Measurements from ENCODE around the gene TOX2. TPM values are rescaled to one million over a fixed set of nuclear protein-coding genes. Genes with fewer than 3 reads are reported as not detected.

Gene TOX2
- total RNA-seq, 1 donor, result 1.1 TPM

- H2AFZ ChIP-seq (ENCODE audit: low read length), result no peak overlapping the region
- H3K4me1 ChIP-seq (ENCODE audit: insufficient read depth, low read length), result no peaks in the 10 kb centered on the region
- H3K79me2 ChIP-seq (ENCODE audit: insufficient read depth, low read length), result no peaks in the 10 kb centered on the region
- H4K20me1 ChIP-seq (ENCODE audit: insufficient read depth, low read length), result no peaks in the 10 kb centered on the region
- TF ChIP-seq, protein P1, sequence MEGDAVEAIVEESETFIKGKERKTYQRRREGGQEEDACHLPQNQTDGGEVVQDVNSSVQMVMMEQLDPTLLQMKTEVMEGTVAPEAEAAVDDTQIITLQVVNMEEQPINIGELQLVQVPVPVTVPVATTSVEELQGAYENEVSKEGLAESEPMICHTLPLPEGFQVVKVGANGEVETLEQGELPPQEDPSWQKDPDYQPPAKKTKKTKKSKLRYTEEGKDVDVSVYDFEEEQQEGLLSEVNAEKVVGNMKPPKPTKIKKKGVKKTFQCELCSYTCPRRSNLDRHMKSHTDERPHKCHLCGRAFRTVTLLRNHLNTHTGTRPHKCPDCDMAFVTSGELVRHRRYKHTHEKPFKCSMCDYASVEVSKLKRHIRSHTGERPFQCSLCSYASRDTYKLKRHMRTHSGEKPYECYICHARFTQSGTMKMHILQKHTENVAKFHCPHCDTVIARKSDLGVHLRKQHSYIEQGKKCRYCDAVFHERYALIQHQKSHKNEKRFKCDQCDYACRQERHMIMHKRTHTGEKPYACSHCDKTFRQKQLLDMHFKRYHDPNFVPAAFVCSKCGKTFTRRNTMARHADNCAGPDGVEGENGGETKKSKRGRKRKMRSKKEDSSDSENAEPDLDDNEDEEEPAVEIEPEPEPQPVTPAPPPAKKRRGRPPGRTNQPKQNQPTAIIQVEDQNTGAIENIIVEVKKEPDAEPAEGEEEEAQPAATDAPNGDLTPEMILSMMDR (IDR thresholded peaks at IDR 0.05; ENCODE audit: extremely low read depth, low read depth, low read length), result no peak
- DNase-seq (ENCODE audit: insufficient read length, low spot score, missing footprints), result no peak
- H3K4me3 ChIP-seq (ENCODE audit: insufficient read depth, low read length), result no peak overlapping the region
- H3K4me2 ChIP-seq (ENCODE audit: insufficient read depth, low read length), result no peak overlapping the region
- no peak overlapping the region for H3K27ac ChIP-seq (ENCODE audit: low read depth, low read length)
- no peaks in the 10 kb centered on the region for H3K27me3 ChIP-seq (ENCODE audit: insufficient read depth, low read length)
- no peaks in the 10 kb centered on the region for H3K36me3 ChIP-seq (ENCODE audit: insufficient read depth, low read length)
- no peaks in the 10 kb centered on the region for H3K9me3 ChIP-seq (ENCODE audit: low read depth, low read length)
Observed at GRCh38 chr20:43991261-43991660, 76.6 kb downstream of the TOX2 start.

DNA sequence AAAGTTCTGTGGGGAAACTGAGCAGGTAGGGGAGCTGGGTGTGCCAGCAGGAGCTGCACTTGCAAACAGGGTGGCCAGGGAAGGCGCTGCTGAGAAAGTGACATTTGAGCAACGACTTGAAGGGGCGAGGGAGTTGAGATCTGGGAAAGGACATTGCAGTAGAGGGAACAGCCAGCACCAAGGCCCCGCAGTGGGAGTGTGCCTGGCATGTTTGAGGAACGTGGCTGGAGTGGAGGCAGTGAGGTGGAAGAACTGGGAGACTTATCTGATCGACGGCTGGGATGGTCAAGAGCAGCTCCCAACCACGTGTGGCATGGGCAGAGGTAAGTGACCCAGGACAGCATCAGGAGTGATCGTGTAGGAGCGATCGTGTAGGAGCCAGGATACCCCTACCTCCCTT is 77.3 kb downstream of the TOX2 start:
- Histone ChIP-seq H2AFZ (ENCODE audit: low read length) (no peak overlapping the region), H3K4me2 (ENCODE audit: insufficient read depth, low read length) (no peak overlapping the region), H4K20me1 (ENCODE audit: insufficient read depth, low read length) (no peaks in the 10 kb centered on the region), H3K4me3 (ENCODE audit: insufficient read depth, low read length) (no peak overlapping the region), H3K79me2 (ENCODE audit: insufficient read depth, low read length) (no peaks in the 10 kb centered on the region), H3K9me3 (ENCODE audit: low read depth, low read length) (no peaks in the 10 kb centered on the region), H3K4me1 (ENCODE audit: insufficient read depth, low read length) (no peaks in the 10 kb centered on the region), H3K27me3 (ENCODE audit: insufficient read depth, low read length) (no peaks in the 10 kb centered on the region), H3K36me3 (ENCODE audit: insufficient read depth, low read length) (no peaks in the 10 kb centered on the region), H3K27ac (ENCODE audit: low read depth, low read length) (no peak overlapping the region)
- DNase-seq (ENCODE audit: insufficient read length, low spot score, missing footprints), result no peak
- TF ChIP-seq, protein P1 (IDR thresholded peaks at IDR 0.05; ENCODE audit: extremely low read depth, low read depth, low read length), result no peak

- H2AFZ ChIP-seq (ENCODE audit: low read length), result no peak overlapping the region
- no peak overlapping the region for H3K4me3 ChIP-seq (ENCODE audit: insufficient read depth, low read length)
- DNase-seq (ENCODE audit: insufficient read length, low spot score, missing footprints), result no peak
- no peaks in the 10 kb centered on the region for H3K36me3 ChIP-seq (ENCODE audit: insufficient read depth, low read length)
- no peak overlapping the region for H3K27ac ChIP-seq (ENCODE audit: low read depth, low read length)
- no peaks in the 10 kb centered on the region for H3K79me2 ChIP-seq (ENCODE audit: insufficient read depth, low read length)
- no peaks in the 10 kb centered on the region for H3K27me3 ChIP-seq (ENCODE audit: insufficient read depth, low read length)
- H3K9me3 ChIP-seq (ENCODE audit: low read depth, low read length), result no peaks in the 10 kb centered on the region
- H3K4me1 ChIP-seq (ENCODE audit: insufficient read depth, low read length), result no peaks in the 10 kb centered on the region
- TF ChIP-seq, protein P1 (IDR thresholded peaks at IDR 0.05; ENCODE audit: extremely low read depth, low read depth, low read length), result no peak
- H4K20me1 ChIP-seq (ENCODE audit: insufficient read depth, low read length), result no peaks in the 10 kb centered on the region
- H3K4me2 ChIP-seq (ENCODE audit: insufficient read depth, low read length), result no peak overlapping the region
Observed at GRCh38 chr20:43992885-43993284, 78.2 kb downstream of the TOX2 start.

DNA sequence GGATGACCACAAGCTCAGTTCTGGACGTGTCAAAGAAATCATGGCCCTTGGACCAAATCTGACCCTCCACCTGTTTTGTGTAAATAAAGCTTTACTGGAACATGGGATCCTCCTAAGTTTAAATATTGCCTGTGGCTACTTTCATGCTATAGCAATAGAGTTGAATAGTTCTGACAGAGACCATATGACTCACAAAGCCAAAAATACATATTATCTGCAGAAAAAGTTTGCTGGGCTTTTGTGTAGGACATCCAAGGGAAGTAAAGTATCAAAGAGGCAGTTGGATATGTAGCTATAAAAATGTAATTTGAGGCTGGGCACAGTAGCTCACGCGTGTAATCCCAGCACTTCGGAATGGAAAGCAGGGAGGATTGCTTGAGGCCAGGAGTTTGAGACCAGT is 78.9 kb downstream of the TOX2 start:
- TF ChIP-seq, protein P1 (IDR thresholded peaks at IDR 0.05; ENCODE audit: extremely low read depth, low read depth, low read length), result no peak
- no peak for DNase-seq (ENCODE audit: insufficient read length, low spot score, missing footprints)
- Histone ChIP-seq H3K27ac (ENCODE audit: low read depth, low read length) (no peak overlapping the region), H3K9me3 (ENCODE audit: low read depth, low read length) (no peaks in the 10 kb centered on the region), H3K4me1 (ENCODE audit: insufficient read depth, low read length) (no peaks in the 10 kb centered on the region), H3K4me2 (ENCODE audit: insufficient read depth, low read length) (no peak overlapping the region), H3K4me3 (ENCODE audit: insufficient read depth, low read length) (no peak overlapping the region), H3K36me3 (ENCODE audit: insufficient read depth, low read length) (no peaks in the 10 kb centered on the region), H3K27me3 (ENCODE audit: insufficient read depth, low read length) (no peaks in the 10 kb centered on the region), H2AFZ (ENCODE audit: low read length) (no peak overlapping the region), H4K20me1 (ENCODE audit: insufficient read depth, low read length) (no peaks in the 10 kb centered on the region), H3K79me2 (ENCODE audit: insufficient read depth, low read length) (no peaks in the 10 kb centered on the region)
